Measurements from ENCODE around the gene TMEM184A.

DNA sequence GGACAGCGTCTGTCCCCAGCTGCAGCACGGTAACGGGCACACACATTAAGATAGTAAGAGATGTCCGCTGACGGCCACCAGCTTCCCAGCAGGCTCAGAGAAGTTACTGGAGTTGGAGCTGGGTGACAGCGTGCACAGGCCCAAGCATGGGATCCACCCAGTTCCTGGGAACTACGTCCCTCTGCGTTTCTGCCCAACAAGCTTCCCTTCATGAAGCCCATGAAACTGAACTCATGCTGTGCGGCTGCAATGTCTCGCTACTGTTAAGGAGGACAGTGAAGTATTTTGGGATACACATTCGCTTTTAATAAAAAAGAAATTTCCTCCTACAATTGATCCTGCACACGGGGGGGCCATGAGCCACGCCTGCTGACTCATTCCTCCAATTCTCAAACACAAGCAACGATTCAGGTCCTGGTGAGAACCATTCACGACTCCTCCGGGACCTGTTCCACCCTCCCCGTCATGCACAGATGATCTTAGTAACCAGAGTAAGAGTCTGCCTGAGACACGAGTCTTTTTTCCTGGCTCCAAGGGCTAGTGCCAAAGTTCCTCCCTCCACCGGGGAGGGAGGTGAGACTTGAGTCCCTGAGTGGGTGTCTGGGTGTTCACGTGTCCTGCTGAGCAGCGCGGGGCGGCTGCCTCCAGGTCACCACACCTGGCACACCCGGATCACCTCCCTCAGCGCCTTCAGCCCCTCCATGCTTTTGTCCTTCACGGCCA is 11.2 kb upstream of the TMEM184A start:
- TF ChIP-seq, protein P1, sequence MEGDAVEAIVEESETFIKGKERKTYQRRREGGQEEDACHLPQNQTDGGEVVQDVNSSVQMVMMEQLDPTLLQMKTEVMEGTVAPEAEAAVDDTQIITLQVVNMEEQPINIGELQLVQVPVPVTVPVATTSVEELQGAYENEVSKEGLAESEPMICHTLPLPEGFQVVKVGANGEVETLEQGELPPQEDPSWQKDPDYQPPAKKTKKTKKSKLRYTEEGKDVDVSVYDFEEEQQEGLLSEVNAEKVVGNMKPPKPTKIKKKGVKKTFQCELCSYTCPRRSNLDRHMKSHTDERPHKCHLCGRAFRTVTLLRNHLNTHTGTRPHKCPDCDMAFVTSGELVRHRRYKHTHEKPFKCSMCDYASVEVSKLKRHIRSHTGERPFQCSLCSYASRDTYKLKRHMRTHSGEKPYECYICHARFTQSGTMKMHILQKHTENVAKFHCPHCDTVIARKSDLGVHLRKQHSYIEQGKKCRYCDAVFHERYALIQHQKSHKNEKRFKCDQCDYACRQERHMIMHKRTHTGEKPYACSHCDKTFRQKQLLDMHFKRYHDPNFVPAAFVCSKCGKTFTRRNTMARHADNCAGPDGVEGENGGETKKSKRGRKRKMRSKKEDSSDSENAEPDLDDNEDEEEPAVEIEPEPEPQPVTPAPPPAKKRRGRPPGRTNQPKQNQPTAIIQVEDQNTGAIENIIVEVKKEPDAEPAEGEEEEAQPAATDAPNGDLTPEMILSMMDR (IDR thresholded peaks at IDR 0.05) = no peak
- TF ChIP-seq EP300 (IDR thresholded peaks at IDR 0.05) (no peak), POLR2A (IDR thresholded peaks at IDR 0.05) (no peak)
